ENCODE data around the gene WNK1. TPM values are rescaled to one million over a fixed set of nuclear protein-coding genes. Genes with fewer than 3 reads are reported as not detected.

WNK1 gene
- total and polyA plus RNA-seq, 2 experiments from 2014 or later = 41.5 to 47.2 TPM

DNA sequence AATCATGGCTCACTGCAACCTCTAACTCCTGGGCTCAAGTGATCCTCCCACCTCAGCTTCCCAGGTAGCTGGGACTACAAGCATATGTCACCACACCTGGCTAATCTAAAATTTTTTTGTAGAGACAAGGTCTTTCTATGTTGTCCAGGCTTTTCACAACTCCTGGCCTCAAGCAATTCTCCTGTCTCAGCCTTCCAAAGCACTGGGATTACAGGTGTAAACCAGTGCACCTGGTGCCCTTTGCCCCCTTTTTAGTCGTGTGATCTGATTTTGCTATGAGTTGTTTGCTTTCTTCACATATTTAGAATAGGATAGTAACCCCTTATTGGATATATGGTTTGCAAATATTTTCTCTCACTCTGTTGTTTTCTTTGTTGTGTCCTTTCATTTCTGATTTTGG lies 198.8 kb downstream of the WNK1 start:
- in situ Hi-C loops (cut with MboI) = no loop called here
- Histone ChIP-seq H3K36me3 (ENCODE audit: low read depth) (no peaks in the 10 kb centered on the region), H3F3A (ENCODE audit: insufficient read depth) (peaks cover 39% of the 10 kb centered on the region), H3K9me3 (ENCODE audit: low read depth) (no peaks in the 10 kb centered on the region), H3K4me1 (ENCODE audit: insufficient read depth) (peaks cover 32% of the 10 kb centered on the region), H3K4me2 (ENCODE audit: unreplicated experiment) (no peak overlapping the region), H4K20me1 (ENCODE audit: insufficient read depth) (no peaks in the 10 kb centered on the region), H3K79me2 (ENCODE audit: insufficient read depth) (peaks cover 26% of the 10 kb centered on the region), H3K9me2 (ENCODE audit: insufficient read depth) (no peaks in the 10 kb centered on the region), H3K27me3 (replicated peaks; ENCODE audit: insufficient read depth) (no peaks in the 10 kb centered on the region), H3K27ac (no peak overlapping the region), H3K4me3 (no peak overlapping the region), H2AFZ (no peak overlapping the region), H3K9ac (no peak overlapping the region)
- DNase-seq = no peak
- TF ChIP-seq EZH2 (IDR thresholded peaks at IDR 0.05; ENCODE audit: insufficient read depth, poor library complexity, severe bottlenecking) (no peak), EZH2phosphoT487 (IDR thresholded peaks at IDR 0.05; ENCODE audit: insufficient read depth, low read depth) (no peak)
- WGBS, 2 experiments (ENCODE audit: low coverage in 1 of 2, low lambda C conversion rate in 2 of 2, missing lambda C conversion rate in 2 of 2) = 3 to 15% methylated on average over 1 of the region's 1 CpG

DNA sequence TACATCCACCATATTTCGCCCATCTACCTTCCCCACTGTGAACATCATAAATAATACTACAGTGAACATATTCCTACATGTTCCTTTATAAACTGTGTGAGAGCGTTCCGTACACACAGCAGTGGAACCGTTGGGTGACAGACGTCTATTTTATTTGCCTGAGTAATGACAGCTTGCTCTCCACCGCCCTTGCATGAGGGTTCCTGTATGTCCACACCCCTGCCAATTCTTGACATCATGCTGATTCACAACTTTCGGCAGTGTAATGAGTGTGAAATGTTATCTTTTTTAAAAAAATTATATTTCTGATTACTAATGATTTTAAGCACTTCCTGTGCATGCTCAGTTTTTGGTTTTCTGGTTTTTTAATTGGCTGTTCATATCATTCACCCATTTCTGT lies 201.4 kb downstream of the WNK1 start:
- Histone ChIP-seq H3K79me2 (ENCODE audit: insufficient read depth) (peaks cover under 1% of the 10 kb centered on the region; the same call in 1 of the 2 replicates), H3K4me2 (ENCODE audit: unreplicated experiment) (peak overlapping the region; percentile 70), H3K4me3 (peak overlapping the region; percentile 45), H3K9me3 (ENCODE audit: low read depth) (no peaks in the 10 kb centered on the region), H3K27ac (peak overlapping the region; percentile 74), H3K27me3 (replicated peaks; ENCODE audit: insufficient read depth) (no peaks in the 10 kb centered on the region), H4K20me1 (ENCODE audit: insufficient read depth) (no peaks in the 10 kb centered on the region), H2AFZ (peak overlapping the region; percentile 79), H3K9ac (peak overlapping the region; percentile 55), H3K4me1 (ENCODE audit: insufficient read depth) (peaks cover 20% of the 10 kb centered on the region), H3F3A (ENCODE audit: insufficient read depth) (peaks cover 22% of the 10 kb centered on the region), H3K9me2 (ENCODE audit: insufficient read depth) (no peaks in the 10 kb centered on the region), H3K36me3 (ENCODE audit: low read depth) (no peaks in the 10 kb centered on the region)
- in situ Hi-C loops (cut with MboI) = no loop called here
- peak; percentile 91 for DNase-seq
- 3 to 9% methylated on average over 7 of the region's 7 CpGs for WGBS, 2 experiments (ENCODE audit: low coverage in 1 of 2, low lambda C conversion rate in 2 of 2, missing lambda C conversion rate in 2 of 2)
- TF ChIP-seq EZH2phosphoT487 (IDR thresholded peaks at IDR 0.05; ENCODE audit: insufficient read depth, low read depth) (no peak), EZH2 (IDR thresholded peaks at IDR 0.05; ENCODE audit: insufficient read depth, poor library complexity, severe bottlenecking) (no peak)

DNA sequence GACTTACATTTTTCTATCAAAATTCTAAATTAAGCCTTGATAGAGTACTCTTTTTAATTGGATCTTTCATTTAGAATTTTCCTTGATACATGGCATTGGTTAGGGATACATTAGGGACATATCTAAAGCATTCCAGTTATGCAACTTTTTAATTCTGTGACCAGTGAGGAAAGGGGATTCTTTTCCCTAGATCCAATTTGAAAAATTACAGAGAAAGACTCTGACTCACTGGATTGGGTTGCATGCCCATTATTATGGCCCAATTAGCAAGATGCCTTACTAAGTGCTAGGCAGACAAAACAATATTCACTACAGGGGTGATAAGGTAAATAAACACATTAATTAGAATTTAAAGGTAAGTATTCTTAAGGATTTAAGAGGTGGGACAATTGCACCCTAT lies 202.4 kb downstream of the WNK1 start:
- Histone ChIP-seq H3K9ac (no peak overlapping the region), H3K36me3 (ENCODE audit: low read depth) (no peaks in the 10 kb centered on the region), H3K4me3 (no peak overlapping the region), H3K27ac (peak overlapping the region; percentile 74; the same call in 1 of the 2 replicates), H3K9me2 (ENCODE audit: insufficient read depth) (no peaks in the 10 kb centered on the region), H4K20me1 (ENCODE audit: insufficient read depth) (no peaks in the 10 kb centered on the region), H3K27me3 (replicated peaks; ENCODE audit: insufficient read depth) (no peaks in the 10 kb centered on the region), H3K79me2 (ENCODE audit: insufficient read depth) (no peaks in the 10 kb centered on the region), H3K9me3 (ENCODE audit: low read depth) (no peaks in the 10 kb centered on the region), H2AFZ (no peak overlapping the region), H3K4me1 (ENCODE audit: insufficient read depth) (peaks cover 20% of the 10 kb centered on the region), H3F3A (ENCODE audit: insufficient read depth) (peaks cover 21% of the 10 kb centered on the region), H3K4me2 (ENCODE audit: unreplicated experiment) (no peak overlapping the region)
- in situ Hi-C loops (cut with MboI) = no loop called here
- DNase-seq = peak; percentile 15
- TF ChIP-seq EZH2phosphoT487 (IDR thresholded peaks at IDR 0.05; ENCODE audit: insufficient read depth, low read depth) (no peak), EZH2 (IDR thresholded peaks at IDR 0.05; ENCODE audit: insufficient read depth, poor library complexity, severe bottlenecking) (no peak)

DNA sequence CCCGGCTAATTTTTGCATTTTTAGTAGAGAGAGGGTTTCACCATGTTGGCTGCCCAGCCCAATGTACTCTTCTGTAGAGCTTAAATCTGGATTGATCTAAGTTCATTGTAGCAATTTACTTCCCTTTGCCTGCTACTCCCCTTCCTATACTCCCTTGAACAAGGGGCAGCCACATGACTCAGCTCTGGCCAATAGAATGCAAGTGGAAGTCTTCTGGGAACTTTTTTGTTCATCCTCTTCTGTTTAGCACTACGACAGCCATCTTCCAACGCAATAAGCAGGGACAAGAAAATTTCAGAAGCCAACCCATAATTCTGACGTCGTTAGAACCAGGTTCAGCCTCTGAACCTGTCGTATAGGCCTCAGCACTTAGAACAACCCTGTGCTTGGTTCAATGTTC lies 203.6 kb downstream of the WNK1 start:
- no peaks in the 10 kb centered on the region for H3K9me3 ChIP-seq (ENCODE audit: low read depth)
- H3K9me2 ChIP-seq (ENCODE audit: insufficient read depth) = no peaks in the 10 kb centered on the region
- peaks cover 20% of the 10 kb centered on the region for H3K4me1 ChIP-seq (ENCODE audit: insufficient read depth)
- no peaks in the 10 kb centered on the region for H3K36me3 ChIP-seq (ENCODE audit: low read depth)
- no peak overlapping the region for H3K9ac ChIP-seq
- H3K4me3 ChIP-seq = no peak overlapping the region
- no peak for TF ChIP-seq EZH2 (IDR thresholded peaks at IDR 0.05; ENCODE audit: insufficient read depth, poor library complexity, severe bottlenecking)
- no peak for TF ChIP-seq EZH2phosphoT487 (IDR thresholded peaks at IDR 0.05; ENCODE audit: insufficient read depth, low read depth)
- H3K4me2 ChIP-seq (ENCODE audit: unreplicated experiment) = no peak overlapping the region
- H3K27me3 ChIP-seq (replicated peaks; ENCODE audit: insufficient read depth) = no peaks in the 10 kb centered on the region
- peaks cover 21% of the 10 kb centered on the region for H3F3A ChIP-seq (ENCODE audit: insufficient read depth)
- no peaks in the 10 kb centered on the region for H3K79me2 ChIP-seq (ENCODE audit: insufficient read depth)
- whole genome bisulfite sequencing, 2 experiments (ENCODE audit: low coverage in 1 of 2, low lambda C conversion rate in 2 of 2, missing lambda C conversion rate in 2 of 2) = 78 to 80% methylated on average over 6 of the region's 6 CpGs
- no peak overlapping the region for H2AFZ ChIP-seq
- no peak overlapping the region for H3K27ac ChIP-seq
- DNase-seq = no peak
- in situ Hi-C loops (cut with MboI) = no loop called here
- no peaks in the 10 kb centered on the region for H4K20me1 ChIP-seq (ENCODE audit: insufficient read depth)

DNA sequence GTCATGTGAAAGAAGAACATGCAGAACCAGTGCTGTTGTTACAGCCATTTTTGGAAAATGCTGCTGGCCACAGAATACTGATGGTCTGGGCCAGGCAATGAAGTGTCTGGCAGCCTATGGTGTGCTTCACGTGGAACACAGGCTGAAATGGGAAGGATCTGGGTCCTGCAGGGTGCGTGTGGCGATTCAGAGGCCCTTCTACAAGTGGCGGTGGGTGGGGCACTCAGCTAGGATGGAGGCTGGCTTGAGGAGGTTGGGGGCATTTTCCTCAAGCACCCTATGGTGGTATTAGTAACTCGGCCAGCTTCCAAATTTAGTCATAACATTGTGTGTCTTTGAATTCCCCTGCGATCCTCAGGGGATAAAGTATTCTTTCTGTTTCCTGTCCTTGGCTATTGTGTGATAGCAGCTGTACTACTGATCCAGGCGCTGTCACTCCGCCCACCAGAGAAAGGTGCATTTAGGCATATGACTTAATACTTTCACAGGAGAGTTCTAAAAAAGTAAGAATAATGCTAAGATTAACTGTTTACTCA lies 206.3 kb downstream of the WNK1 start:
- Histone ChIP-seq H4K20me1 (ENCODE audit: insufficient read depth) (no peaks in the 10 kb centered on the region), H3K9me3 (ENCODE audit: low read depth) (no peaks in the 10 kb centered on the region), H3K79me2 (ENCODE audit: insufficient read depth) (no peaks in the 10 kb centered on the region), H2AFZ (no peak overlapping the region), H3K9ac (no peak overlapping the region), H3K9me2 (ENCODE audit: insufficient read depth) (no peaks in the 10 kb centered on the region), H3K27ac (no peak overlapping the region), H3K4me1 (ENCODE audit: insufficient read depth) (peaks cover 12% of the 10 kb centered on the region), H3K4me2 (ENCODE audit: unreplicated experiment) (no peak overlapping the region), H3K36me3 (ENCODE audit: low read depth) (no peaks in the 10 kb centered on the region), H3K27me3 (replicated peaks; ENCODE audit: insufficient read depth) (no peaks in the 10 kb centered on the region), H3F3A (ENCODE audit: insufficient read depth) (peaks cover 14% of the 10 kb centered on the region), H3K4me3 (no peak overlapping the region)
- in situ Hi-C loops (cut with MboI) = no loop called here
- DNase-seq = peak; percentile 51
- TF ChIP-seq EZH2phosphoT487 (IDR thresholded peaks at IDR 0.05; ENCODE audit: insufficient read depth, low read depth) = no peak
- no peak for TF ChIP-seq EZH2 (IDR thresholded peaks at IDR 0.05; ENCODE audit: insufficient read depth, poor library complexity, severe bottlenecking)
- WGBS, 2 experiments (ENCODE audit: low coverage in 1 of 2, low lambda C conversion rate in 2 of 2, missing lambda C conversion rate in 2 of 2) = 44 to 49% methylated on average over 7 of the region's 8 CpGs

Small RNAs within 50 kb of the gene (small RNA-seq; reads per million reads assigned to genes)
- gene RNU4ATAC16P (ENCODE audit: low read depth, low replicate concordance) = not detected

Other genes starting within 250 kb of the WNK1 start
- 5.2 and 5.9 TPM in 2 replicates for gene NINJ2, start 89.1 kb upstream of the WNK1 start, total RNA-seq (2014; rRNA removed; shearing (Covaris generic))
- gene NINJ2, start 89.1 kb upstream of the WNK1 start, polyA plus RNA-seq (2016; fragmentation: Nextera tagmentation; extraction: Ambion mirVana) = 4.9 and 6.4 TPM in 2 replicates
- 16.1 and 20.0 TPM in 2 replicates for gene RAD52, start 197.1 kb downstream of the WNK1 start, total RNA-seq (2014; rRNA removed; shearing (Covaris generic))
- gene RAD52, start 197.1 kb downstream of the WNK1 start, polyA plus RNA-seq (2016; fragmentation: Nextera tagmentation; extraction: Ambion mirVana) = 5.0 and 7.4 TPM in 2 replicates
- gene ERC1, start 238.6 kb downstream of the WNK1 start, total RNA-seq (2014; rRNA removed; shearing (Covaris generic)) = 23.3 and 26.4 TPM in 2 replicates
- 20.5 and 21.5 TPM in 2 replicates for gene ERC1, start 238.6 kb downstream of the WNK1 start, polyA plus RNA-seq (2016; fragmentation: Nextera tagmentation; extraction: Ambion mirVana)